ENCODE data around the gene SLC25A21. TPM values are rescaled to one million over a fixed set of nuclear protein-coding genes. Genes with fewer than 3 reads are reported as not detected.
"Not testable (repeated sequence)": the region's sequence is repeated elsewhere in the genome, so short reads cannot be mapped to it uniquely, and the experiment has no call there.

The SLC25A21 gene
- total RNA-seq, 1 experiment from 2014 or later = 7.1 TPM

DNA sequence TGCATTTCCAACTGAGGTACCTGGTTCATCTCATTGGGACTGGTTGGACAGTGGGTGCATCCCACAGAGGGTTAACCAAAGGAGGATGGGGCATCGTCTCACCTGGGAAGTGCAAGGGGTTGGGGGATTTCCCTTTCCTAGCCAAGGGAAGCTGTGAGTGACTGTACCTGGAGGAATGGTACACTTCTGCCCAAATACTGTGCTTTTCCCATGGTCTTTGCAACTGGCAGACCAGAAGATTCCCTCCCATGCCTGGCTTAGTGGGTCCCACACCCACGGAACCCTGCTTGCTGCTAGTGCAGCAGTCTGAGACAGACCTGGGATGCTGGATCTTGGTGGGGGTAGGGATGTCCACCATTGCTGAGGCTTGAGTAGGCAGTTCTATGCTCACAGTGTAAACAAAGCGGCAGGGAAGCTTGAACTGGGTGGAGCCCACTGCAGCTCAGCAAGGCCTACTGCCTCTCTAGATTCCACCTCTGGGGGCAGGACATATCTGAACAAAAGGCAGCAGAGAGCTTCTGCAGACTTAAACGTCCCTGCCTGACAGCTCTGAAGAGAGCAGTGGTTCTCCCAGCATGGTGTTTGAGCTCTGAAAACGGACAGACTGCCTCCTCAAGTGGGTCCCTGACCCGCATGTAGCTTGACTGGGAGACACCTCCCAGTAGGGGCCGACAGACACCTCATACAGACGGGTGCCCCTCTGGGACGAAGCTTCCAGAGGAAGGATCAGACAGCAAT lies 15.6 kb upstream of the SLC25A21 start:
- not testable (repeated sequence) for H2BK20ac ChIP-seq (ENCODE audit: low read depth, low read length, poor library complexity, severe bottlenecking); DNase-seq; H3K4me3 Mint-ChIP-seq; H4K91ac ChIP-seq (ENCODE audit: insufficient read length, low read depth, low read length); H4K5ac ChIP-seq (ENCODE audit: insufficient read length, low read depth, low read length); H3K27me3 ChIP-seq (ENCODE audit: insufficient read depth, low read length); H3K23me2 ChIP-seq (ENCODE audit: insufficient read length, low read depth, low read length, poor library complexity, severe bottlenecking); H3K4ac ChIP-seq (ENCODE audit: low read depth, low read length); H2BK5ac ChIP-seq (ENCODE audit: insufficient read length, low read length); H3K56ac ChIP-seq (ENCODE audit: insufficient read length, low read depth, low read length); H3K14ac ChIP-seq (ENCODE audit: insufficient read depth, low read length); H3K4me2 ChIP-seq (ENCODE audit: insufficient read depth, insufficient read length, low read length); H4K8ac ChIP-seq (replicated peaks; ENCODE audit: insufficient read length, low read depth, low read length); H3K79me1 ChIP-seq (ENCODE audit: insufficient read depth, low read depth, low read length, poor library complexity, severe bottlenecking); H3K79me2 ChIP-seq (ENCODE audit: insufficient read depth, low read length); H3K9ac ChIP-seq (ENCODE audit: extremely low read depth, insufficient read length, low read length); H2BK12ac ChIP-seq (ENCODE audit: insufficient read length, low read depth, low read length); H3K9me3 ChIP-seq (ENCODE audit: control insufficient read depth, low read depth, low read length); H3T11ph ChIP-seq (ENCODE audit: low read length); H3K23ac ChIP-seq (ENCODE audit: insufficient read length, low read depth, low read length); H2AFZ ChIP-seq (ENCODE audit: low read length); H3K9me3 Mint-ChIP-seq; H3K27ac ChIP-seq (ENCODE audit: insufficient read length, low read depth, low read length); H3K18ac ChIP-seq (ENCODE audit: insufficient read length, low read depth, low read length); H3K4me1 ChIP-seq (ENCODE audit: insufficient read depth, low read length); H2BK15ac ChIP-seq (ENCODE audit: low read depth, low read length); H2AK5ac ChIP-seq (ENCODE audit: insufficient read length, low read length); H3K36me3 Mint-ChIP-seq (ENCODE audit: insufficient read depth in 1 of 3, low read depth in 3 of 3); H3K4me1 Mint-ChIP-seq; H4K20me1 ChIP-seq (ENCODE audit: control insufficient read depth, insufficient read depth, insufficient read length); H2BK120ac ChIP-seq (ENCODE audit: low read depth, low read length, poor library complexity, severe bottlenecking)
- TF ChIP-seq, protein P1, sequence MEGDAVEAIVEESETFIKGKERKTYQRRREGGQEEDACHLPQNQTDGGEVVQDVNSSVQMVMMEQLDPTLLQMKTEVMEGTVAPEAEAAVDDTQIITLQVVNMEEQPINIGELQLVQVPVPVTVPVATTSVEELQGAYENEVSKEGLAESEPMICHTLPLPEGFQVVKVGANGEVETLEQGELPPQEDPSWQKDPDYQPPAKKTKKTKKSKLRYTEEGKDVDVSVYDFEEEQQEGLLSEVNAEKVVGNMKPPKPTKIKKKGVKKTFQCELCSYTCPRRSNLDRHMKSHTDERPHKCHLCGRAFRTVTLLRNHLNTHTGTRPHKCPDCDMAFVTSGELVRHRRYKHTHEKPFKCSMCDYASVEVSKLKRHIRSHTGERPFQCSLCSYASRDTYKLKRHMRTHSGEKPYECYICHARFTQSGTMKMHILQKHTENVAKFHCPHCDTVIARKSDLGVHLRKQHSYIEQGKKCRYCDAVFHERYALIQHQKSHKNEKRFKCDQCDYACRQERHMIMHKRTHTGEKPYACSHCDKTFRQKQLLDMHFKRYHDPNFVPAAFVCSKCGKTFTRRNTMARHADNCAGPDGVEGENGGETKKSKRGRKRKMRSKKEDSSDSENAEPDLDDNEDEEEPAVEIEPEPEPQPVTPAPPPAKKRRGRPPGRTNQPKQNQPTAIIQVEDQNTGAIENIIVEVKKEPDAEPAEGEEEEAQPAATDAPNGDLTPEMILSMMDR (conservative IDR thresholded peaks at IDR 0.05) = peak; percentile 28; the same call in 1 of the 3 replicates
- peak overlapping the region in 1 of 3 experiments; percentile 35; a peak in 1 of 7 replicates for H3K27ac Mint-ChIP-seq
- H3K27me3 Mint-ChIP-seq (ENCODE audit: low read depth) = peaks cover 27% of the 10 kb centered on the region
- no CpG with 5 or more reads among the region's 9 CpGs for WGBS (ENCODE audit: extremely low coverage, insufficient read length, low lambda C conversion rate)

All from H9 (cell line).